H1 (cell line): Measurements from ENCODE around the gene DTX4. TPM values are rescaled to one million over a fixed set of nuclear protein-coding genes. Genes with fewer than 3 reads are reported as not detected.

Experiments
- CHD7 ChIP-seq: fragments of 300-600 bp; sonication (generic); IDR thresholded peaks from 2 replicates; pipeline ENCODE4 v1.7.1; 2012; ENCODE audit warnings: low read length, moderate library complexity, mild to moderate bottlenecking, inconsistent platforms; ENCODE audit not compliant: insufficient replicate concordance
- GABPA ChIP-seq: IDR thresholded peaks from 2 replicates; pipeline ENCODE4 v1.6.1; 2011; ENCODE audit warnings: mild to moderate bottlenecking, low read length, moderate library complexity, borderline replicate concordance; ENCODE audit not compliant: insufficient read depth
- HDAC2 ChIP-seq, 2 experiments: fragments of 300-600 bp in 1 of 2; sonication (generic) in 1 of 2; IDR thresholded peaks; 2 replicates each; pipeline ENCODE4 v1.6.1; 2011 to 2012; ENCODE audit warnings: low read depth in 2 of 2, low read length in 2 of 2, mild to moderate bottlenecking in 2 of 2, moderate library complexity in 2 of 2, borderline replicate concordance in 1 of 2, inconsistent platforms in 1 of 2
- KDM1A ChIP-seq: fragments of 200-600, 300-600 bp; sonication (generic); IDR thresholded peaks from 2 replicates; pipeline ENCODE4 v1.7.1; 2016; ENCODE audit warnings: mild to moderate bottlenecking, low read length, borderline replicate concordance
- PHF8 ChIP-seq: fragments of 200-600 bp; sonication (generic); conservative IDR thresholded peaks from 2 replicates; pipeline ENCODE4 v1.7.1; 2012; ENCODE audit warnings: low read depth, mild to moderate bottlenecking, inconsistent platforms, low read length, moderate library complexity
- POLR2AphosphoS5 ChIP-seq: IDR thresholded peaks from 2 replicates; pipeline ENCODE4 v1.6.1; 2011; ENCODE audit warnings: low read depth, low read length
- RFX5 ChIP-seq: IDR thresholded peaks from 2 replicates; pipeline ENCODE4 v1.6.1; 2011; ENCODE audit warnings: low read depth, low read length, improper control_type of control experiment, borderline replicate concordance
- RXRA ChIP-seq: IDR thresholded peaks from 2 replicates; pipeline ENCODE4 v1.6.1; 2011; ENCODE audit warnings: low read depth, mild to moderate bottlenecking, low read length, moderate library complexity; ENCODE audit not compliant: insufficient read depth
- SIN3A ChIP-seq, 2 experiments: IDR thresholded peaks in 1 of 2; conservative IDR thresholded peaks in 1 of 2; 2 replicates each; pipeline ENCODE4 v1.6.1; 2011 to 2012; ENCODE audit warnings: low read length in 2 of 2, improper control_type of control experiment in 1 of 2, low read depth in 1 of 2, mild to moderate bottlenecking in 1 of 2
- SP4 ChIP-seq: IDR thresholded peaks from 2 replicates; pipeline ENCODE4 v1.6.1; 2012; ENCODE audit warnings: low read length, inconsistent platforms
- TAF1 ChIP-seq: IDR thresholded peaks from 2 replicates; pipeline ENCODE4 v1.6.1; 2011; ENCODE audit warnings: mild to moderate bottlenecking, low read depth, low read length
- TEAD4 ChIP-seq: IDR thresholded peaks from 2 replicates; pipeline ENCODE4 v1.6.1; 2012; ENCODE audit warnings: low read depth, low read length, inconsistent platforms, mixed read lengths
- polyA plus RNA-seq, 7 experiments: library from polyadenylated mRNA; depleted of rRNA in 3 of 7; stranded (reverse) in 5 of 7; unstranded in 2 of 7; fragments of >200 nt in 5 of 7; fragments of 200-250 nt in 2 of 7; gene quantifications; 1 replicate in 5 of 7; 2 replicates in 1 of 7; 4 replicates in 1 of 7; pipeline versions ENCODE4 v1.2.1 to v1.2.3, GENCODE V29; 2011 to 2013; ENCODE audit warnings: missing spikeins in 2 of 7, mixed read lengths in 2 of 7
- total RNA-seq: library from RNA; stranded (reverse); fragmentation: NEBNext Ultra II Directional; extraction: Animal tissue kit (Norgen Biotek cat#: 25700); gene quantifications from 2 replicates; pipeline ENCODE4 v1.2.1, GENCODE V29; 2021

Gene DTX4
- total and polyA plus RNA-seq, 2 of the 8 experiments (the other 6 are each of a cell fraction or from before 2014, with no cell fraction given) = 5.1 to 18.8 TPM

GRCh38 chr11:59225017-59225416 is 53.1 kb downstream of the DTX4 start (continued):
- TF ChIP-seq CHD7 = no peak
- TF ChIP-seq SP4 = no peak
- TF ChIP-seq PHF8 = no peak
- no peak for TF ChIP-seq TEAD4
- no peak for TF ChIP-seq TAF1
- no peak for TF ChIP-seq HDAC2 (IDR thresholded peaks at IDR 0.05; ENCODE audit: borderline replicate concordance in 1 of 2, low read depth in 2 of 2, low read length in 2 of 2)
- no peak for TF ChIP-seq POLR2AphosphoS5
- TF ChIP-seq RXRA = no peak
- no peak for TF ChIP-seq KDM1A
- TF ChIP-seq GABPA = no peak
- TF ChIP-seq RFX5 = no peak
- no peak for TF ChIP-seq SIN3A (conservative IDR thresholded peaks at IDR 0.05 in 1 of 2, IDR thresholded peaks at IDR 0.05 in 1 of 2; ENCODE audit: low read depth in 1 of 2, low read length in 2 of 2)
